HepG2 (cell line): ENCODE results near the gene HOXB6. TPM values are rescaled to one million over a fixed set of nuclear protein-coding genes. Genes with fewer than 3 reads are reported as not detected.

ENCODE experiments used
- ATAC-seq: fragments of 200-7000 bp; cut with Tn5 transposase; 3 replicates; pipeline ENCODE4 v1.9.1; 2020; ENCODE audit warnings: mild to moderate bottlenecking, moderate library complexity
- BruUV-seq: library from RNA; stranded (reverse); fragments of 400-500 nt; replicated peaks from 2 replicates; lab custom pipeline; 2021; lab: Mats Ljungman, UMichigan
- CTCF ChIA-PET: fragments of 300-600 bp; formaldehyde crosslinking; extraction: SDS; loops from one replicate; lab custom pipeline; 2021; ENCODE audit warnings: low total read pairs, inconsistent platforms, low intra/inter-chr PET ratio; lab: Yijun Ruan, JAX
- POLR2A ChIA-PET: fragments of 350-600 bp; sonication (Branson Sonifier 250); formaldehyde crosslinking; loops from one replicate; lab custom pipeline; 2020; ENCODE audit warnings: antibody characterized with exemption, inconsistent platforms; lab: Yijun Ruan, JAX
- DNase-seq: peaks from one replicate; pipeline ENCODE4 v3.0.0-alpha.2; 2015; ENCODE audit warnings: low spot score
- FAIRE-seq: peaks from 3 replicates; lab custom pipeline; 2011; peaks lifted over from hg19 to GRCh38; lab: Jason Lieb, UNC
- H2AFZ ChIP-seq: one replicate; pipeline ENCODE4 v1.6.1; 2011; ENCODE audit warnings: low read length, inconsistent platforms
- H3K27ac ChIP-seq: fragments of 300-600 bp; 3 replicates; pipeline ENCODE4 v1.8.0; 2011; ENCODE audit warnings: mixed run types, mild to moderate bottlenecking, mixed read lengths, low read length, inconsistent platforms; ENCODE audit not compliant: insufficient read depth; ENCODE audit errors: extremely low read length
- H3K27me3 ChIP-seq, 2 experiments: fragments of 200-600 bp in 1 of 2; 2 replicates in 1 of 2; 3 replicates in 1 of 2; pipeline versions ENCODE4 v1.6.0 to v1.8.0; 2011; ENCODE audit warnings: low read length in 2 of 2, mild to moderate bottlenecking in 2 of 2, moderate library complexity in 2 of 2, inconsistent platforms in 1 of 2; ENCODE audit not compliant: insufficient read depth in 2 of 2, control insufficient read depth in 1 of 2
- H3K36me3 ChIP-seq, 2 experiments: fragments of 200-600 bp in 1 of 2; replicated peaks in 1 of 2; 2 replicates in 1 of 2; 3 replicates in 1 of 2; pipeline versions ENCODE4 v1.5.1 to v1.8.0; 2011; ENCODE audit warnings: low read length in 2 of 2, inconsistent platforms in 1 of 2; ENCODE audit not compliant: insufficient read depth in 2 of 2, control insufficient read depth in 1 of 2
- H3K4me1 ChIP-seq: 2 replicates; pipeline ENCODE4 v1.5.1; 2012; ENCODE audit warnings: low read length, inconsistent platforms; ENCODE audit not compliant: insufficient read depth
- H3K4me2 ChIP-seq: 2 replicates; pipeline ENCODE4 v1.6.0; 2011; ENCODE audit warnings: low read depth, low read length, inconsistent platforms
- H3K4me3 ChIP-seq, 3 experiments: fragments of 200-600 bp in 1 of 3; sonication (generic), shearing (Covaris generic) in 1 of 3; replicated peaks in 1 of 3; 2 replicates each; pipeline ENCODE4 v1.5.1; 2011 to 2016; ENCODE audit warnings: low read length in 3 of 3, inconsistent platforms in 2 of 3, low read depth in 2 of 3, mild to moderate bottlenecking in 2 of 3, control low read depth in 1 of 3, mixed read lengths in 1 of 3; ENCODE audit not compliant: insufficient read depth in 1 of 3
- H3K79me2 ChIP-seq: one replicate; pipeline ENCODE4 v1.6.1; 2011; ENCODE audit warnings: low read length, inconsistent platforms; ENCODE audit not compliant: insufficient read depth
- H3K9ac ChIP-seq: 2 replicates; pipeline ENCODE4 v1.6.0; 2011; ENCODE audit warnings: mild to moderate bottlenecking, low read depth, low read length, inconsistent platforms; ENCODE audit not compliant: insufficient read depth
- H3K9me3 ChIP-seq: 2 replicates; pipeline ENCODE4 v1.5.1; 2012; ENCODE audit warnings: mild to moderate bottlenecking, low read length
- H4K20me1 ChIP-seq: 2 replicates; pipeline ENCODE4 v1.6.0; 2011; ENCODE audit warnings: inconsistent platforms, mild to moderate bottlenecking, low read length, moderate library complexity; ENCODE audit not compliant: insufficient read depth
- DDIT3 ChIP-seq: sonication (generic); formaldehyde crosslinking; IDR thresholded peaks from 2 replicates; pipeline ENCODE4 v1.4.0; 2020; ENCODE audit warnings: mild to moderate bottlenecking, missing genetic modification reagents
- DPF2 ChIP-seq: sonication (generic); formaldehyde crosslinking; IDR thresholded peaks from 2 replicates; pipeline ENCODE4 v1.4.0; 2020; ENCODE audit warnings: mild to moderate bottlenecking, low read depth, missing genetic modification reagents, borderline replicate concordance
- ELK4 ChIP-seq: sonication (generic); formaldehyde crosslinking; IDR thresholded peaks from 2 replicates; pipeline ENCODE4 v1.9.0; 2021; ENCODE audit warnings: missing genetic modification reagents, borderline replicate concordance
- ERF ChIP-seq: IDR thresholded peaks from 2 replicates; pipeline ENCODE4 v1.6.1; 2018; ENCODE audit warnings: missing biosample characterization, missing genetic modification reagents
- HNRNPK ChIP-seq: fragments of 200-400 bp; formaldehyde crosslinking; IDR thresholded peaks from 2 replicates; pipeline ENCODE4 v1.6.1; 2018; ENCODE audit warnings: low read length, low read depth, moderate library complexity, mild to moderate bottlenecking; ENCODE audit not compliant: poor library complexity, severe bottlenecking
- SMAD9 ChIP-seq: sonication (generic); formaldehyde crosslinking; IDR thresholded peaks from 2 replicates; pipeline ENCODE4 v1.5.1; 2020; ENCODE audit warnings: mild to moderate bottlenecking, missing genetic modification reagents
- SP4 ChIP-seq: sonication (generic); formaldehyde crosslinking; IDR thresholded peaks from 2 replicates; pipeline ENCODE4 v1.8.1; 2023; ENCODE audit warnings: mild to moderate bottlenecking, missing genetic modification reagents
- YY1 ChIP-seq: IDR thresholded peaks from 2 replicates; pipeline ENCODE4 v1.6.1; 2011; ENCODE audit warnings: low read length, low read depth, moderate library complexity, mild to moderate bottlenecking; ENCODE audit not compliant: insufficient read depth, insufficient replicate concordance
- ZNF232 ChIP-seq: sonication (generic); formaldehyde crosslinking; IDR thresholded peaks from 2 replicates; pipeline ENCODE4 v1.4.0; 2020; ENCODE audit warnings: missing genetic modification reagents, borderline replicate concordance
- ZNF30 ChIP-seq: sonication (generic); formaldehyde crosslinking; IDR thresholded peaks from 2 replicates; pipeline ENCODE4 v1.5.0; 2020; ENCODE audit warnings: mild to moderate bottlenecking, missing genetic modification reagents
- ZNF616 ChIP-seq: sonication (generic); formaldehyde crosslinking; IDR thresholded peaks from 2 replicates; pipeline ENCODE4 v1.5.0; 2020; ENCODE audit warnings: low read depth, mild to moderate bottlenecking, missing genetic modification reagents
- ZNF674 ChIP-seq: sonication (generic); formaldehyde crosslinking; IDR thresholded peaks from 2 replicates; pipeline ENCODE4 v1.5.0; 2020; ENCODE audit warnings: low read depth, mild to moderate bottlenecking, missing genetic modification reagents
- ZNF772 ChIP-seq: sonication (generic); formaldehyde crosslinking; IDR thresholded peaks from 2 replicates; pipeline ENCODE4 v1.5.0; 2020; ENCODE audit warnings: mild to moderate bottlenecking, missing genetic modification reagents
- ZSCAN22 ChIP-seq: sonication (generic); formaldehyde crosslinking; IDR thresholded peaks from 2 replicates; pipeline ENCODE4 v1.4.0; 2020; ENCODE audit warnings: mild to moderate bottlenecking, missing genetic modification reagents
- WGBS: methylation state at CpG from one replicate; pipeline ENCODE4 v1.1.6; 2017; ENCODE audit warnings: low lambda C conversion rate; 5-methylcytosine and 5-hydroxymethylcytosine counted together
- in situ Hi-C: cut with HindIII; loops from 2 replicates; pipeline ENCODE4 v1.10.0; 2017; ENCODE audit warnings: low pct_unique_long_range_greater_than_20kb; ENCODE audit not compliant: extremely low pct_ligation_motif_present
- intact Hi-C: fragments of 100-400 bp; cut with micrococcal nuclease; formaldehyde crosslinking; loops from one replicate; pipeline ENCODE4 v1.10.0; 2022; ENCODE audit not compliant: unreplicated experiment
- polyA plus RNA-seq, 8 experiments: library from polyadenylated mRNA; depleted of rRNA in 3 of 8; stranded (reverse) in 7 of 8; unstranded in 1 of 8; fragments of >200 nt; fragmentation: Illumina TruSeq in 4 of 8; extraction: Trizol in 4 of 8; gene quantifications; 2 replicates each; pipeline versions ENCODE4 v1.2.1 to v1.2.3, GENCODE V29; 2011 to 2016; ENCODE audit warnings: low read depth in 4 of 8, missing spikeins in 1 of 8, mixed read lengths in 1 of 8; ENCODE audit not compliant: insufficient read depth in 1 of 8
- total RNA-seq, 5 experiments: library from RNA; depleted of rRNA; stranded (reverse); fragments of >200 nt; fragmentation: Illumina TruSeq; extraction: Trizol; gene quantifications; 2 replicates each; pipeline ENCODE4 v1.2.3, GENCODE V29; 2016; ENCODE audit warnings: low read depth in 1 of 5
- TF ChIP-seq, protein P1 (sequence below): IDR thresholded peaks from 2 replicates; pipeline ENCODE4 v1.6.1; 2016; ENCODE audit warnings: control low read depth
- TF ChIP-seq, protein P2 (sequence below): sonication (generic); formaldehyde crosslinking; IDR thresholded peaks from 2 replicates; pipeline ENCODE4 v1.4.0; 2020; ENCODE audit warnings: missing genetic modification reagents, borderline replicate concordance
- TF ChIP-seq, protein P3 (sequence below): sonication (generic); formaldehyde crosslinking; IDR thresholded peaks from 2 replicates; pipeline ENCODE4 v1.4.0; 2020; ENCODE audit warnings: missing genetic modification reagents

HOXB6 gene
- total and polyA plus RNA-seq, 2 of the 13 experiments (the other 11 are each of a cell fraction or from before 2014, with no cell fraction given), result not detected

DNA sequence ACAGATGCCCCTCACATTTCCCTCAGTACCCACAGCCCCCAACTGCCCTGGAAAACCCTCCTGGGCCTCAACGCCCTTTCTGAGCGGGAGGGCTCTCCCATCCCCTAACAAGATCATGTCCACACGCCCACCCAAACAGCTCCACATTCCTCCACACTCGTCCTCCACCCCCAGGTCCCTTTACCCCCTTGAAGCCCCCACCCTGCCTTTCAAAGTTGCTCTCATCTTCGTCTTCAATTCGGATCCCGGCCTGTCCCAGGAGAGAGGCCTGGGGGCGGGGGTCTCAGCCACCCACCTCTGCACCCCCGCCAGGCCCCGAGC lies 41.0 kb downstream of the HOXB6 start:
- Histone ChIP-seq H3K27me3 (peaks cover 20 to 94% of the 10 kb centered on the region in 2 experiments), H3K27ac (no peak overlapping the region), H3K4me1 (no peaks in the 10 kb centered on the region), H3K36me3 (no peaks in the 10 kb centered on the region), H4K20me1 (no peaks in the 10 kb centered on the region), H3K9me3 (no peaks in the 10 kb centered on the region), H3K9ac (no peak overlapping the region), H2AFZ (no peak overlapping the region), H3K79me2 (no peaks in the 10 kb centered on the region), H3K4me3 (no peak overlapping the region), H3K4me2 (no peak overlapping the region)
- FAIRE-seq (no peak), DNase-seq (no peak), ATAC-seq (no peak)
- BruUV-seq, result no TSS peak
- ChIA-PET POLR2A (no interaction called here), CTCF (no interaction called here)
- in situ Hi-C loops (no loop called here), intact Hi-C loops (no loop called here)
- 13% methylated on average over 10 of the region's 10 CpGs for WGBS
- no peak for TF ChIP-seq ZNF772
- TF ChIP-seq, protein P1, sequence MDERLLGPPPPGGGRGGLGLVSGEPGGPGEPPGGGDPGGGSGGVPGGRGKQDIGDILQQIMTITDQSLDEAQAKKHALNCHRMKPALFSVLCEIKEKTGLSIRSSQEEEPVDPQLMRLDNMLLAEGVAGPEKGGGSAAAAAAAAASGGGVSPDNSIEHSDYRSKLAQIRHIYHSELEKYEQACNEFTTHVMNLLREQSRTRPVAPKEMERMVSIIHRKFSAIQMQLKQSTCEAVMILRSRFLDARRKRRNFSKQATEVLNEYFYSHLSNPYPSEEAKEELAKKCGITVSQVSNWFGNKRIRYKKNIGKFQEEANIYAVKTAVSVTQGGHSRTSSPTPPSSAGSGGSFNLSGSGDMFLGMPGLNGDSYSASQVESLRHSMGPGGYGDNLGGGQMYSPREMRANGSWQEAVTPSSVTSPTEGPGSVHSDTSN (CRISPR knock-in tag), result no peak
- TF ChIP-seq ELK4, result no peak
- TF ChIP-seq ZNF30 (CRISPR knock-in tag), result no peak
- no peak for TF ChIP-seq SMAD9 (CRISPR knock-in tag)
- no peak for TF ChIP-seq ZSCAN22 (CRISPR knock-in tag)
- no peak for TF ChIP-seq DDIT3 (CRISPR knock-in tag)
- TF ChIP-seq ERF, result no peak
- TF ChIP-seq ZNF616 (CRISPR knock-in tag), result no peak
- TF ChIP-seq ZNF674 (CRISPR knock-in tag), result no peak
- no peak for TF ChIP-seq HNRNPK
- no peak for TF ChIP-seq ZNF232 (CRISPR knock-in tag)
- TF ChIP-seq YY1, result no peak
- TF ChIP-seq, protein P2, sequence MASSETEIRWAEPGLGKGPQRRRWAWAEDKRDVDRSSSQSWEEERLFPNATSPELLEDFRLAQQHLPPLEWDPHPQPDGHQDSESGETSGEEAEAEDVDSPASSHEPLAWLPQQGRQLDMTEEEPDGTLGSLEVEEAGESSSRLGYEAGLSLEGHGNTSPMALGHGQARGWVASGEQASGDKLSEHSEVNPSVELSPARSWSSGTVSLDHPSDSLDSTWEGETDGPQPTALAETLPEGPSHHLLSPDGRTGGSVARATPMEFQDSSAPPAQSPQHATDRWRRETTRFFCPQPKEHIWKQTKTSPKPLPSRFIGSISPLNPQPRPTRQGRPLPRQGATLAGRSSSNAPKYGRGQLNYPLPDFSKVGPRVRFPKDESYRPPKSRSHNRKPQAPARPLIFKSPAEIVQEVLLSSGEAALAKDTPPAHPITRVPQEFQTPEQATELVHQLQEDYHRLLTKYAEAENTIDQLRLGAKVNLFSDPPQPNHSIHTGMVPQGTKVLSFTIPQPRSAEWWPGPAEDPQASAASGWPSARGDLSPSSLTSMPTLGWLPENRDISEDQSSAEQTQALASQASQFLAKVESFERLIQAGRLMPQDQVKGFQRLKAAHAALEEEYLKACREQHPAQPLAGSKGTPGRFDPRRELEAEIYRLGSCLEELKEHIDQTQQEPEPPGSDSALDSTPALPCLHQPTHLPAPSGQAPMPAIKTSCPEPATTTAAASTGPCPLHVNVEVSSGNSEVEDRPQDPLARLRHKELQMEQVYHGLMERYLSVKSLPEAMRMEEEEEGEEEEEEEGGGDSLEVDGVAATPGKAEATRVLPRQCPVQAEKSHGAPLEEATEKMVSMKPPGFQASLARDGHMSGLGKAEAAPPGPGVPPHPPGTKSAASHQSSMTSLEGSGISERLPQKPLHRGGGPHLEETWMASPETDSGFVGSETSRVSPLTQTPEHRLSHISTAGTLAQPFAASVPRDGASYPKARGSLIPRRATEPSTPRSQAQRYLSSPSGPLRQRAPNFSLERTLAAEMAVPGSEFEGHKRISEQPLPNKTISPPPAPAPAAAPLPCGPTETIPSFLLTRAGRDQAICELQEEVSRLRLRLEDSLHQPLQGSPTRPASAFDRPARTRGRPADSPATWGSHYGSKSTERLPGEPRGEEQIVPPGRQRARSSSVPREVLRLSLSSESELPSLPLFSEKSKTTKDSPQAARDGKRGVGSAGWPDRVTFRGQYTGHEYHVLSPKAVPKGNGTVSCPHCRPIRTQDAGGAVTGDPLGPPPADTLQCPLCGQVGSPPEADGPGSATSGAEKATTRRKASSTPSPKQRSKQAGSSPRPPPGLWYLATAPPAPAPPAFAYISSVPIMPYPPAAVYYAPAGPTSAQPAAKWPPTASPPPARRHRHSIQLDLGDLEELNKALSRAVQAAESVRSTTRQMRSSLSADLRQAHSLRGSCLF (CRISPR knock-in tag), result no peak
- no peak for TF ChIP-seq SP4
- TF ChIP-seq, protein P3, sequence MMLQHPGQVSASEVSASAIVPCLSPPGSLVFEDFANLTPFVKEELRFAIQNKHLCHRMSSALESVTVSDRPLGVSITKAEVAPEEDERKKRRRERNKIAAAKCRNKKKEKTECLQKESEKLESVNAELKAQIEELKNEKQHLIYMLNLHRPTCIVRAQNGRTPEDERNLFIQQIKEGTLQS (CRISPR knock-in tag), result no peak
- TF ChIP-seq DPF2, result no peak
